ENCODE results near the gene PITHD1. TPM values are rescaled to one million over a fixed set of nuclear protein-coding genes. Genes with fewer than 3 reads are reported as not detected.
"Not testable (repeated sequence)": the region's sequence is repeated elsewhere in the genome, so short reads cannot be mapped to it uniquely, and the experiment has no call there.

The PITHD1 gene, protein sequence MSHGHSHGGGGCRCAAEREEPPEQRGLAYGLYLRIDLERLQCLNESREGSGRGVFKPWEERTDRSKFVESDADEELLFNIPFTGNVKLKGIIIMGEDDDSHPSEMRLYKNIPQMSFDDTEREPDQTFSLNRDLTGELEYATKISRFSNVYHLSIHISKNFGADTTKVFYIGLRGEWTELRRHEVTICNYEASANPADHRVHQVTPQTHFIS
- 43.8 and 50.0 TPM in 2 replicates for total RNA-seq (ENCODE audit: low replicate concordance)

- peak; percentile 86 for DNase-seq (ENCODE audit: low read depth)
- H3K4me3 ChIP-seq (ENCODE audit: low read depth, low read length): peak within 1 kb of the TSS; percentile 95
- TF ChIP-seq CTCF (IDR thresholded peaks at IDR 0.05; ENCODE audit: insufficient read depth, low read length): no peak
These were observed at the start of gene PITHD1 for GRCh38 chr1:23777979-23778814. Gene PITHD1 (plus strand): TSS chr1:23778418. CDS start chr1:23778516, 98 bp downstream.

DNA sequence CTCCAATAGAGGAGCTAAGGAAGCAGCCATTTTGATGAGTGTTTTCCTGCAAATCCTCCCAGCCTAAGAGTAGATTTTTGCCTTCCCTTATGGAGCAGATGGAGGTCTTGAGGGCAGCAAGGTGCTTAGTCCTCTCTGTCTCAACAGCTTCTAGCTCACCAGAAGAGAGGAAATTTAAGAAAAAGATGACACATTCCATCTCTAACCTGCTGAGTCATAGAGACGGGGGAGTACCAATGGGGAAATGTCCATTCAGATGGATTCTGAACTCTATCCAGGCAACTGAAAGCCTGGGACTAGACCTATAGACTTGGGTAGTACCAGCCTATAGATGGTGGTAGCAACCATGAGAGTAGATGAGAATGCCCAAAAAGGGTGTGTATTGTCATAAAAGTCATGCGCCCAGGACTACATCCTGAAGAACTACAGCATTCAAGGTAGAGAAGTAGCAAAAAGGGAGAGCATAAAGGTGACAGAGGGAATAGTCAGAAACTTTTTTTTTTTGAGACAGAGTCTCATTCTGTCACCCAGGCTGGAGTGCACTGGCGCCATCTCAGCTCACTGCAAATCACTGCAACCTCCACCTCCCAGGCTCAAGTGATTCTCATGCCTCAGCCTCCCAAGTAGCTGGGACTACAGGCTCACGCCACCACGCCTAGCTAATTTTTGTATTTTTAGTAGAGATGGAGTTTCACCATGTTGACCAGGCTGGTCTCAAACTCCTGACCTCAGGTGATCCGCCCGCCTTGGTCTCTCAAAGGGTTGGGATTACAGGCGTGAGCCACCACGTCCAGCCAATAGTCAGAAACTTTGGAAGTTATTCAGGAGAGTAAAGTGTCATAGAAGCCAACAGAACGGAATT, 45.6 kb upstream of the PITHD1 start:
- no peak for DNase-seq (ENCODE audit: low read depth)
- no peak overlapping the region for H3K4me3 ChIP-seq (ENCODE audit: low read depth, low read length)
- TF ChIP-seq CTCF (IDR thresholded peaks at IDR 0.05; ENCODE audit: insufficient read depth, low read length): no peak

- not testable (repeated sequence) for DNase-seq (ENCODE audit: low read depth)
These were observed 44.9 kb upstream of the PITHD1 start for GRCh38 chr1:23733281-23733680.

GRCh38 chr1:23736437-23737134, 41.6 kb upstream of the PITHD1 start:
- DNase-seq (ENCODE audit: low read depth): no peak
- TF ChIP-seq CTCF (IDR thresholded peaks at IDR 0.05; ENCODE audit: insufficient read depth, low read length): no peak
- H3K4me3 ChIP-seq (ENCODE audit: low read depth, low read length): no peak overlapping the region

More at GRCh38 chr1:23733281-23733680, 44.9 kb upstream of the PITHD1 start:
- H3K4me3 ChIP-seq (ENCODE audit: low read depth, low read length): not testable (repeated sequence)

DNA sequence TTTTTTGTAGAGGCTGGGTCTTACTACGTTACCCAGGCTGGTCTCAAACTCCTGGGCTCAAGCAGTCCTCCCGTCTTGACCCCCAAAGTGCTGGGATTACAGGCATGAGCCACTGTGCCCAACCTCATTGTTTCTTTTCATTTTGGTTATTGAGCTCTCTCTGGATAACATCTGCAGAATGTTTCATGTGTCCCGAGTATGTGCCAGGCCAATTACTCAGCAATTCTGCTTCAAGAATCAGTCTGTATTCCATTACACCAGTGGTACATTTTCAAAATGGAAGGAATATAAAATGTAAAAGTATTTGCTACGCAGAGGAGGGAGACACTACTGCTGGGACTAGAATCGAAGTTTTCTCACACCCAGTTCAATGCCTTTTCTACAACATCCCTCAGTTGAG, 36.6 kb upstream of the PITHD1 start:
- DNase-seq (ENCODE audit: low read depth): no peak

DNA sequence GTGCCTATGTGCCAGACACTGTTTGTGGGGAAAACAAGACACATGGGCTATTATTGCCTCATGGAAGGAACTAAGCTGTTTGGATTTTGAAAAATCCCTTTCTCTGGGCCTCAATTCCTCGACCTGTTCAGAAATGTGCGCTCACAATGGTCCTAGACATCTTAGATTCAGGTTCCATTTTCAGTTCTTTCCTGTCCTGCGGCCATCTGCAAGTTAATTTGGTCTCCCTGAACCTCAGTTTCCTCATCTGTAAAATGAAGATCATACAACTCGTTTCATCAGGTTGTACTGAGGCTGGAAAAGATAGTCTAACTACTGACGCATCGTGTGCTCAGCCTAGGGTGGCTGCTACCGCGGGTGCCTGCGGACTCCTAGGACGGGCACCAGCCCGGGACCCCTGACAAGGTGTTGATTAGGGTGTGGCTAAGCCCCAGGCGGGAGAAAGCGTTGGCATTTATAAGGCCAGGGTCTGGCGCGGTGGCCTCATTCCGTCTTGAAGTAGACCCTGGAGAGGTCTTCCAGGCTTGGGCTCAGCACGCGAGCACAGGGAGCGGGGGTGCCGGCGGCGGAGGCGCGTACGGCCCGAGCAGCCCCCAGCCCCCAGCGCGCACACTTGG, 35.4 kb upstream of the PITHD1 start:
- TF ChIP-seq CTCF (IDR thresholded peaks at IDR 0.05; ENCODE audit: insufficient read depth, low read length): no peak

More for the DNA sequence above, 36.6 kb upstream of the PITHD1 start:
- no peak overlapping the region for H3K4me3 ChIP-seq (ENCODE audit: low read depth, low read length)
- no peak for TF ChIP-seq CTCF (IDR thresholded peaks at IDR 0.05; ENCODE audit: insufficient read depth, low read length)

More for the DNA sequence above, 35.4 kb upstream of the PITHD1 start:
- peak overlapping the region; percentile 85 for H3K4me3 ChIP-seq (ENCODE audit: low read depth, low read length)
- no peak for DNase-seq (ENCODE audit: low read depth)

Measured in fibroblast of the aortic adventitia (primary cell).